Measurements from ENCODE around the gene DGLUCY.
"Not testable (repeated sequence)": the region's sequence is repeated elsewhere in the genome, so short reads cannot be mapped to it uniquely, and the experiment has no call there.

Gene DGLUCY

DNA sequence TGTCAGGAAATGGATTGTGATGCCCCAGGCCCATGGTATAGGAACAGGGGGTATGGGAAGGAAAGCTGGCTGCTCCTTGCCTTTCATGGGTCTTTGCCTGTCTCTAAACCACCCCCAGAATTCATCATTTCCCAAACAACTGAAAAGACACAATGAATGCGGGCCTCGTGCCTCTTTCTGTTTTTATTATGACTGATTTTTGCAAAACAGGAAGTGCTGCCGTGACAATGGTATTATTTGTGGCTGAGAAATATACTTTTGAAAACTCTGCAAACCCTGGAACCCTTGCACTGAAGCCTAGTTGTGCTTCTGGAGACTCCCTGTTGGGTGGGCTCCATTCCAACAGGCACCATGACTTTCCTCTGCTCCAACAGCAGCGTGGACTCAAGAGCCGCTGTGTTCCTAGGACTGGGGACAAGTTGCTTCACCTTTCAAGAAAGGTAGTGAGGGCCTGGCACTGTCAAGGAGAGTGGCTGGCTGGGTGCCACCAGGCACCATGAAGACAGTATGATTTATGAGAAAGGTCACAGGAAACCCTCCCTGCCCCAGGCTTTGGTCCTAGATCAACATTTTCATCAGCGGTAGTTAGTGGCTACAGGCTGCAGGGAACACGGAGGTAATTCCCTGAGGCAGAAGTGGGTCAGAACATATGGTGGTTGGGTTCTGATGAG, 4.8 kb upstream of the DGLUCY start:
- peak; percentile 45 for DNase-seq

DNA sequence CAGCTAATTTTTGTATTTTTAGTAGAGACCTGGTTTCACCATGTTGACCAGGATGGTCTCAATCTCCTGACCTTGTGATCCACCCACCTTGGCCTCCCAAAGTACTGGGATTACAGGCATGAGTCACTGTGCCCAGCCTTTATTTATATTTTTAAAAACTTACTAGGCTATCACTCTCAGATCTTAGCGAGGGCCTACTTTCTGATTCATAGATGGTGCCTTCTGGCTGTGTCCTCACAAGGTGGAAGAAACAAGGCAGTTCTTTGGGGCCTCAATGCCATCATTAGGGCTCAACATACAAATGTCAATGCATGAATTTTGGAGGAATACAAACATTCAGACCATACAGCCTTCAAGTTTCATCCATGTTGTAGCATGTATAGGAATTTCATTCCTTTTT, 2.4 kb upstream of the DGLUCY start:
- DNase-seq = no peak

DNA sequence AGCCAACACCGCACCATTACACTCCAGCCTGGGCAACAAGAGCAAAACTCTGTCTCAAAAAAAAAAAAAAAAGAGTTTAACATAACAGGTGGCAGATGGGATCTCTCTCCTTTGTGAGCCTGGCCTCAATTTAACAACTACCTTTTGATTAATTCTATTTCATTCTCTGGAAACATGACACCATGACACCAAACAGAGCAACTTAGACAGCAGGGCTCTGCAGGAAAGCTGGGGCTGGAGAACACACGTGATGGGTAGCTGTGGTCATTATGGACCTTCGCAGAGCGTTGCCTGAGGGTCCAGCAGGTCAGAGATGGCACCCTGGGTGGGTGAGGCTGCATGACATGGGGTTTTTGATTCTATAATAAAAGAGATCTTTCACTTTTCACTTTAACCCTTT, 1.7 kb upstream of the DGLUCY start:
- no peak for DNase-seq

DNA sequence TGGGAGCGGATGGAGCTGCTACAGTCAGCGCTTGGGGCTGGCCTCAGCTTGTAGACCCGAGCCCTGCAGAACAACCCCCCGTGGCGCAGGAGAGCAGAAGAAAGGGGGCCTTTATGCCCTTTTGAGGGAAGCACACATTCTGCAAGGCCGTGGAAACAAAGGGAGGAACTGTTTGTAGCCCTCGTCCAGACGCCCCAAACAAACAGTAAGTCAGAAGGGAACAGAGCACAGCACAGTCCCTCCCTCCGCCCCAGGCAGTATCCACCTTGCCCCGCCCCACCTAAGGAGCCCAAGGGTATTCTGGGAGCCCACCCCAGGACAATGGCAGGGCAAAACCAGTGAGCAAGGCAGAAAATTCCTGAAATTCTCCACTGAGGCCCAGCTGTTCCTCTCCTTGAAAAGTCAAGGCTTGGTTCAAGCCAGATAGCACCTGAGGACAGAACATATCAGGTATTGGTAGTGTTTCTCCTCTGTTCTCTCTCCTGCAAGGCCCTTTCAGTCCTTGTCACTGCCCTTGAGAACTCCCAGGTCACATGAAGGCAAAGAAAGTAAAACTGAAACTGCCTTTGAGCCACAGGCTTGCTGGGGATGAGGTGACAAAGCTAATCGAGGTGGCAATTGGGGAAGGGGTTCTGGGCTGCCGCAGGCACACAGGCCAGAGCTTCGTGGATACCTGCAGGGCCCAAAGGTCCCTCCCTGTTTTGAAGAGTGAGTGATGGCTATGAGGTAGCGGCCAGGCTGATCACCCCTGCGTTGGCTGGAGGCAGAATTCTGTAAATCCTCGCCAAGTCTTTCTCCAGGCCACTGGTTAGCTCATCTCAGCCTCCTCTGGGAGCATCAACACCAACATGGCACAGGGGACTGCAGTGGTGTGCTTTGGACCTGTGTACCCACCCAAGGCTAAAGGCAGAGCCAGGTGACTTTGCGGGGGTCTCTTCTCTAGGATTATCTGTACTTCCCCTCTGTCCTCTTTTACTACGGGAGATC, 499 bp downstream of the DGLUCY start:
- peak; percentile 80 for DNase-seq

DNA sequence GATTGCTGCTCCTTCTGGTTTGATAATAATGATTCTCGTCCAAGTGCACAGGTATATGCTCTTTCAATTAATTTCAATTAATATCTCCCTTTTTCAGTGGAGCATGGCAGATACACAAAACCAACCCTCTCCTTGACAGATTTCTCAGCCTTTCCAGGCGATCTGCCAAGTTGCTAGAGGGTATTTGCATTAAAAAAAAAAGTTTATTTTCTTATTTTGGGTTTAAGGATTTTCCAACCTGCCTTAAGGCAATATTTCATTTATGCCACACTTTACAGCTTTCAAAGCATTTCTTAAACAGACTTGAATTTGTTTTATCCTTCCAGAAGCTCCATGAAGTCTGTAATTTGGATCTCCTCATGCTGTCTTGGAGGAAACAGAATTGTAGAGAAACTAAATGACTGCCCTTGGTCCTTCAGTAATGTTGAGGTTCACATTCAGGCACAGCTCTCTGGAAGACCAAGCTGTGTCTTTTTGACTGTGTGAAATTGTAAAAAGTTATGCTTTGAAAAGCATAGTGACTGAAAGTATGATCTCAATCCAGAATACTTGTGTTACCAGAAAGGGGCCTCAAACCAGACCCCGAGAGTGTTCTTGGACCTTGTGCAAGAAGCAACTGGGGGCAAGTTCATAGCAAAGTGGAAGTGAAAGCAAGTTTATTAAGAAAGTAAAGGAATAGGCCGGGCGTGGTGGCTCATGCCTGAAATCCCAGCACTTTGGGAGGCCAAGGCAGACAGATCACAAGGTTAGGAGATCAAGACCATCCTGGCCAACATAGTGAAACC, 2.3 kb downstream of the DGLUCY start:
- peak; percentile 21 for DNase-seq

DNA sequence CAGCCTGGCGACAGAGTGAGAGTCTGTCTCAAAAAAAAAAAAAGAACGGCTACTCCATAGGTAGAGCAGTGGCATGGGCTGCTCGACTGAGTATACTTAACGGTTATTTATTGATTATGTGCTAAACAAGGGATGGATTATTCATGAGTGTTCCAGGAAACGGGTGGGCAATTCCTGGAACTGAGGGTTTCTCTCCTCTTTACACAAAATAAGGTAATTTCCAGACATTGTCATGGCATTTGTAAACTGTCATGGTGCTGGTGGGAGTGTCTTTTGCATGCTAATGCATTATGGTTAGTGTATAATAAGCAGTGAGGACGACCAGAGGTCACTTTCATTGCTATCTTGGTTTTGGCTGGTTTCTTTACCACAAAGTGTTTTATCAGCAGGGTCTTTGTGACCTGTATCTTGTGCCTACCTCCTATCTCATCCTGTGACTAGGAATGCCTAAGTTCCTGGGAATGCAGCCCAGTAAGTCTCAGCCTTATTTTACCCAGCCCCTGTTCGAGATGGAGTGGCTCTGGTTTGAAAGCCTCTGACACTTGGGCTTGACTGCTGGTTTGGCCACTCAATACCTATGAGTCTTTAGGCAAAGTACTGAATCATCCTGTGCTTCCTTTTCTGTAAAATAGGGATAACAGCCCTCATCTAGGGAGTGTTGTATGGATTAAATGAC, 3.2 kb downstream of the DGLUCY start:
- DNase-seq = peak; percentile 62

DNA sequence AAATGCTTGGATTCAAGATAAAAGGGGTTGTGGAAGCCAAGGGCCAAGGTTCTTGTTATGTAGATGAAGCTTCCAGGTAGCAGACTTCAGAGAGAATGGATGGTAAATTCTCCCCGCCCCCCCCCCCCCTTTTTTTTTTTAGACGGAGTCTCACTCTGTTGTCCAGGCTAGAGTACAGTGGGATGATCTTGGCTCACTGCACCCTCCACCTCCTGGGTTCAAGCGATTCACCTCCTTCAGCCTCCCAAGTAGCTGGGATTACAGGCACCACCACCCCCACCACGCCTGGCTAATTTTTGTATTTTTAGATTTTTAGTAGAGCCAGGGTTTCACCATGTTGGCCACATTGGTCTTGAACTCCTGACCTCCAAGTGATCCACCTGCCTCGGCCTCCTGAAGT, 4.1 kb downstream of the DGLUCY start:
- no peak for DNase-seq

DNA sequence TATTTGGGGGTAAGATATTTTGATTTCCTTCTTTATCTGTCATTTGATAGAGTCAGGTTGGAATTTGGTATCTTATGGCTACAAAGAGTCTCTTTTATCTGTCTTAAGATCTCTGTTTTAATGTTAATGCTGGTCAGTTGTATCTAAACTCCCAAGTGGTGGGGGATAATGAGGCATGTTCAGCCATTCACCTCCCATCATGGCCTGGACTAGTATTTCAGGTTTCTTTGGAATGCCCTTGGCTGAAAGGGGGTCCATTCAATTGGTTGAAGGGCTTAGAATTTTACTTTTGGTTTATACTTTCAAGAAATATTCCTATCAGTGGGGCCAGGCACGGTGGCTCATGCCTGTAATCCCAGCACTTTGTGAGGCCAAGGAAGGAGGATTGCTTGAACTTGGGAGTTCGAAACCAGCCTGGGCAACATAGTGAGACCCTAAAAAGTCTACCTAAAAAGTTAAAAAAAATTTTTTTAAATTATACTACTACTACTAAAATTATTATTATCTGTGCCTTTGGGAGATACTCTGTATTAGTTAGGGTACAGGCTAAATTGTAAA, 4.7 kb downstream of the DGLUCY start:
- no peak for DNase-seq

DNA sequence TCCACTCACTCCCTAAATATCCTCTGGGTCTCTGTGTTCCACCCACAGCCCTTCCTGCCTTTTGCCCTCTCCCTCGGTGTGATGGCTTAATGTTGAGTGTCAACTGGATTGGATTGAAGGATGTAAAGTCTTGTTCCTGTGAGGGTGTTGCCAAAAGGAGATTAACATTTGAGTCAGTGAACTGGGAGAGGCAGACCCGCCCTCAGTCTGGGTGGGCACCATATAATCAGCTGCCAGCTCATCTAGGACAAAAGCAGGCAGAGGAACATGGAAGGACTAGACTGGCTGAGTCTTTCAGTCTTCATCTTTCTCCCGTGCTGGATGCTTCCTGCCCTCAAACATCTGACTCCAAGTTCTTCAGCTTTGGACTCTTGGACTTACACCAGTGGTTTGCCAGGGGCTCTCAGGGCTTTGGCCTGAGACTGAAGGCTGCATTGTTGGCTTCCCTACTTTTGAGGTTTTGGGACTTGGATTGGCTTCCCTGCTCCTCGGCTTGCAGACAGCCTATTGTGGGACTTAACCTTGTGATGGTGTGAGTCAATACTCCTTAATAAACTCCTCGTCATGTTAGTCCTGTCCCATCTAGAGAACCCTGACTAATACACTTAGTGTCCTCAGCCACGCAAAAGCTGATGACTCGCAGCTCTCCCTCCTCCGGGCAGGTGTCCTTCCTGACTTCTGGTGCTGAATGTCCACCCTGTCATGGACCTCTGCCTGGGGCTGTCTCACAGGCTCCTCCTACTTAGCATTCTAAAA, 5.9 kb downstream of the DGLUCY start:
- no peak for DNase-seq

DNA sequence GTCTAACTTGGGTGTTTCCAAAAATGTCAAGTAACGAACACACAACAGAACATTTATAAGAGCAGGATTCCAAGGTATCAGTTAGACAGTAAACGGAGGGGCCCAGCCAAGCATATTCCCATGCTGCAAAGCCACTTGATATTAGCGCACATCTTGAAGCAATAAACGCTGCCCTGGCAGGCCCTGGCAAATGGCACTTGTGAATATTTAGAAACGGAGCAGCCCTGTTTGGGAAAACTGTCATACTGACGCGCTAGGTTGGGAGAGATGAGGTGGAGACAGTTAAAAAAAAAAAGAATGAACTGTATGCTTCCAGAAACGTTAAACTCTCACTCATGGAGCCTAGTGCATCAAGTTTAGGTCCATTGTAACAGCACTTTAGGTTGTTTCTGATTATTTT, 9.3 kb downstream of the DGLUCY start:
- no peak for DNase-seq

DNA sequence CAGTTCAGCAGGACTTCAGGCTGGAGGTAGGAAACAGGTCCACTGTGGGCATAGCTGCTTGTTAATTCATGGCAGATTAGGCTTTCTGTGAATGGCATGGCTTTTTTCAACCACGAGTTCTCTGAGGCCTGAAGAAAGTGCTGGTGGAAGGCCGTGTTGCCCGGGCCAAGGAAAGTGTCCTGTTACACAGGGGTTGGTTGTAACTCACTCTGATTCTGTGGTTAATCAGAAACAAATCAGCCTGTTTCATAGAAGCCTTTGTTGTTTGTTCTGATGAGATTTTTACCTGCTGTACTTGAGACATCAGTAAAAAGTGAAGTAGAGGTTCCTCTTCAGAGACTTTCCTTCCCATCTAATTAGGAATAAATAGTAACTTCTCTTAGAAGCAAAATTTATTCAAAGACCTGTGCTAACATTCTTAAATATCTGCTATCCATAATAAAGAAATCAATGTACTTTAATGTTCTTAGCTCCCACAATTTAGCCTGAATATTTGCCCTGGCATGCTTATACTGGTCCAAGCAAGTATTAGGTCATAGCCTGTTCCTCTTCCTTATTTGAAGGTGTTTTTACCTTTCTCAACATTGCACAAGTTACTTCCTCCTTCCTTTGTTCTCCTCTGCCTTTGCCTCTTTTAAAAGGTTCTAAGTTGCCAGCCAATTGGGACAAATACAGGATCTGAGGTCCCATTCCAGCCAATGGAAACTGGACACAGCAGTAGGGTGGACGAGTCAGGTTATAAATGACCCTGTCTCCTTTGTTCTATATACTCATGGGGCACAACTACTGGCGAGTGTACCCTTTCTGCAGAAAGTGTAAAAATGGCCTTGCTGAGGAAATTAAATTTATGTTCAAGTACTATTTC, 10.8 kb downstream of the DGLUCY start:
- DNase-seq = not testable (repeated sequence)

DNA sequence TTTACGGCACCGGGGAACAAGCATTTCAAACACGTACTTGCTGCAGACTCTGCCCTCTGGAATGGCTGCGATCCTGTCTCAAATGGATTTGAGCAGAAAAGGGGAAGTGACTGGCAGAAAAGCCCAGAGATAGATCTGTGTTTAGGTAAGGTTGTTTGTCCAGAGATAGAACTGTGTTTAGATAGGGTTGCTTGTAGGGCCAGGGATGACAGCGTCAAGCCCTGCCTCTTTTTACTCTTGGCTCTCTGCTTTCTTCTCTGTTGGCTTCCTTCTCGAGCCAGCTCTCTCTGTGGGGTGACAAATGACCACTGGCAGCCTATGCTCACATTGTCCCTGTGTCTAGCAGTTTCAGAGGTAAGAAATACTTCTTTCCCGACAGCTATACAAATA, 11.4 kb downstream of the DGLUCY start:
- no peak for DNase-seq

DNA sequence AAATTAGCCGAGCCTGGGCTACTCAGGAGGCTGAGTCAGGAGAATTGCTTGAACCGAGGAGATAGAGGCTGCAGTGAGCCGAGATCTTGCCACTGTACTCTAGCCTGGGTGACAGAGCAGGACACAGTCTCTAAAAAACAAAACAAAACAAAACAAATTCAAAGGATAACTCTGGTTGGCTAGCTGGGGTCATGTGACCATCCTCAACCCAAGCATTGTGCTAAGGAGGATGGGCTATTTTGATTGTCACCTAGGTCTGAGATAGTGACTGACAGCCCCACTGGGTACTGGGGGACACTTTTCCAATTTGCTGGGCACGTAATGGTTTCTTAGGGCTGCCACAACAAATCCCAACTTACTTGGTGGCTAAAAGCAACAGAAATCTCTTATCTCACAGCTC, 11.9 kb downstream of the DGLUCY start:
- DNase-seq = no peak

DNA sequence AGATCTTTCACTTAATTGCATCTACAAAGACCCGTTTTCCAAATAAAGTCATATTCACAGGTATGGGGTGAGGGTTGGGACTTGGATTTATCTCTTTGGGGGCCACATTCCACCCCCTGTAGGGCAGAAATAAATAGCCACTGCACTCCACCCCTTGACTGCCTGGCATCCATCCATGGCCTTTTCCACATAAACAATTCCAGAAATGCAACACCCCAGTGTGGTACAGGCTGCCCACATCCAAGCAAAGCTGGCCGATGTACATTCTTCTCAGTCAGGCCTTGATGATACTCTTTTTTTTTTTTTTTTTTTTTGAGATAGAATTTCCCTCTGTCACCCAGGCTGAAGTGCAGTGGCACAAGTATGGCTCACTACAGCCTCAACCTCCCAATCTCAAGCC, 12.9 kb downstream of the DGLUCY start:
- no peak for DNase-seq

DNA sequence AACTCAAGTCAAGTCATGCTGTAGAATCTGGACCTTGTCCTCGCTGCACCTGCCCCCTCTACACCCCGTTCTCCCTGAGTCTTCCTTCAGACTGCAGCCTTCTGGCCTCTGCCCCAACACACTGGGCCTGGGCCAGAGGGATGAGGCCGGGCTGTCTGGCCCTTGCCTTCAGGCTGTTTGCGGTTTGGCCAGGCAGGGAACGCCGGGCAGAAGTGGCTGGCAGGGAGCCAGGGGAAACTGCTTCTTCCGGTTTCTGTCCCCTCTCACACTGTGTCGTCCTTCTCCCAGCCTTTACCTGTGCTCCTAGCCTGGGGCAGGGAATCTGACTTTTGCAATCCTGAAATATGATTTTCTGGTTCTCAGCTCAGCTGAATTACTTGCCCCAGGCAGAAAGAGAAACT, 13.5 kb downstream of the DGLUCY start:
- no peak for DNase-seq

DNA sequence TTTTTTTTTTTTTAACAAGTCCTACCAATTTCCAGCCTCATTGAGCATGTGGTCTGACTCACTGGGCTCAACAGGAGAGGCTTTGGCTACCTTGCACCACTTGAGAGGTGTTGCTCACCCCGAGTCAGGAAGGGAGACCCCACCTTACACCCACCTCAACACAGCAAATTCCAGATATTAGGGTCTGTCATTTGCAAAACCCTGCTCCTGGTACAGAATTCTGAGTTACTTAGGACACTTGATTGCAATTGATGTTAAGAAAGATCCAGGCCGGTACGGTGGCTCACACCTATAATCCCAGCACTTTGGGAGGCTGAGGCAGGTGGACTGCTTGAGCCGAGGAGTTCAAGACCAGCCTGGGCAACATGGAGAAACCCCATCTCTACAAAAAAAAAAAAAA, 14.1 kb downstream of the DGLUCY start:
- no peak for DNase-seq

DNA sequence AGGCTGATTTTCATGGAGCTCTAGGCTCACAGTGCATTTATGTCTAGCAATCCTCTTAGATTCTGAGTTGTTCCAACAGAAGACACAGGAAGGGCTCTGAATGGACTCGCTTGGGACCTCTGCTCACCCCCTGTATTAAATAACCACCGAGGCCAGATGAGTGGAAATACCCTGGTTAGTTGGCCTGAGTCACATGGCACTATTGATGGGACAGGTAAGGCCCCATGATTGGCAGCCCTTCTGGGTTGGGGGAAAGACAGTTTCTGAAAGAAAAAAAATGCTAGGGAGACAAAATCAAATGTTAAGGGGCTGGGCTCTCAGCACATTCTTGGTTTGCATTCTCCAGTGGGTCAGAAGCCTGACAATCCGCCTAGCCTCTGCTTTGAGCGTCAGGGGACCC, 14.8 kb downstream of the DGLUCY start:
- DNase-seq = no peak

DNA sequence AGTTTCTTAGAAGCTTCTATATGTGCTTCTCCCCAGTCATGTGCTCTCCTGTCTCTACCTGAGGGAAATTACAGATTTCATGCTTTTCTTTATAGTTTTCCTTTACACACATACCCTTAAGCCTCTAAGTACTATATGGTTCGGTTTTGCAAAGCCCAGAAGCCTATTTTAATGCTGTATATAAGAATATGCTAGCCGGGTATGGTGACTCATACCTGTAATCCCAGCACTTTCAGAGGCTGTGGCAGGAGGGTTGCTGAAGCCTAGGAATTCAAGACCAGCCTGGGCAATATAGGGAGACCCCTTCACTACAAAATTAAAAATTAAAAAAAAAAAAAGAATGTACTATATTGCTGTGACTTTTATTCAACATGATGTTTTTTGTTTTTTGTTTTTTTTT, 15.4 kb downstream of the DGLUCY start:
- DNase-seq = no peak

DNA sequence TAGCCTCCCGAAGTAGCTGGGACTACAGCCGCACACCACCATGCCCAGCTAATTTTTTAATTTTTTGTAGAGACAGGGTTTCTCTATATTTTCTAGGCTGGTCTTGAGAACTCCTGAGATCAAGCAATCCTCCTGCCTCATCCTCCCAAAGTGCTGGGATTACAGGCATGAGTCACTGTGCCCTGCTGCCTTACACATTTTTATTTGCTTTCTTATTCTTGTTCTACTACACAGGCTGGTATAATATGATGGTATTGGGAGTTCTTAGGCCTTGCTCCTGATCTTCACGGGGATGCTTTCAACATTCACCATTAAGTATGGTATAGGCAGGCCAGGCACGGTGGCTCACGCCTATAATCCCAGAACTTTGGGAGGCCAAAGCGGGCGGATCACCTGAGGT, 21.2 kb downstream of the DGLUCY start:
- DNase-seq = no peak

DNA sequence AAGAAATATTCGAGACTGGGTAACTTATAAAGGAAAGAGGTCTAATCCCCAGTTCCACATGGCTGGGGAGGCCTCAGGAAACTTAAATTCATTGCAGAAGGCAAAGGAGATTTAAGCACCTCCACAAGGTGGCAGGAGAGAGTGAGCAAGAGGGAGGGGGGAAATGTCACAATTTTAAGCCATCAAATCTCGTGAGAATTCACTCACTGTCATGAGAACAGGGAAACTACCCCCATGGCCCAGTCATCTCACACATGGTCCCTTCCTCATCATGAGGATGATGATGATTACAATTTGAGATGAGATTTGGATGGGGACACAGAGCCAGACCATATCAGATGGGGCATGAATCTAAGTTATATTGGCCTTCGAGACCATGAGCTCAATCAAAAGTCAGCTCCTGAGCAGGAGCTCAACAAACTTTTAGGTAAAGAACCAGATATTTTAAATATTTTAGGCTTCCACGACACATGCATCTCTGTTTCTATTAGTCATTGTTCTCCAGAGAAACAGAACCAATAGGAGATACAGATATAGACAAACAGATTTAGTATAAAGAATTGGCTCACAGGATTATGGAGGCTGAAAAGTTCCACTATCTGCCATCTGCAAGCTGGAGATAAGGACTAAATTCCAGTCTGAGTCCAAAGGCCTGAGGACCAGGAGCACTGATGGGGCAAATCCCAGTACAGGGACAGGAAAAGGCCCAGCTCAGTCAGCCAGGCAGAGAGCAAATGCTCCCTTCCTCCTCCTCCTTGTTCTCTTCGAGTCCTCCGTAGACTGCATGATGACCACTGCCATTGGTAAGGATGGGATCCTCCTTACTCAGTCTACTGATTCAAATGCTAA, 24.9 kb downstream of the DGLUCY start:
- peak; percentile 62 for DNase-seq
